Uterus (tissue), 4 donors: ENCODE measurements around the gene HOXA13. TPM values are rescaled to one million over a fixed set of nuclear protein-coding genes. Genes with fewer than 3 reads are reported as not detected.

ENCODE experiments used
- DNase-seq, 2 donors: peaks; one replicate each; pipeline ENCODE4 v3.0.0-alpha.2; 2019 to 2020
- H3K27ac ChIP-seq, 2 donors: fragments of 200-600 bp; sonication (generic); 1 replicate in 1 of 2; 2 replicates in 1 of 2; pipeline ENCODE4 v1.5.1; 2016 to 2018
- H3K27me3 ChIP-seq, 2 donors: fragments of 200-600 bp; sonication (generic); one replicate each; pipeline ENCODE4 v1.5.1; 2018 to 2019; ENCODE audit warnings: control low read depth in 1 of 2
- H3K36me3 ChIP-seq, 2 donors: fragments of 200-600 bp; sonication (generic); one replicate each; pipeline ENCODE4 v1.5.1; 2019; ENCODE audit warnings: control low read depth in 1 of 2
- H3K4me1 ChIP-seq, 2 donors: fragments of 200-600 bp; sonication (generic); one replicate each; pipeline ENCODE4 v1.5.1; 2018 to 2019; ENCODE audit warnings: control low read depth in 1 of 2
- H3K4me3 ChIP-seq, 2 donors: fragments of 200-600 bp; sonication (generic); 1 replicate in 1 of 2; 2 replicates in 1 of 2; pipeline ENCODE4 v1.5.1; 2018 to 2019; ENCODE audit warnings: mild to moderate bottlenecking in 1 of 2
- H3K9me3 ChIP-seq, 2 donors: fragments of 200-600 bp; sonication (generic); one replicate each; pipeline ENCODE4 v1.5.1; 2019; ENCODE audit warnings: control low read depth in 1 of 2
- POLR2A ChIP-seq, 2 donors: fragments of 450-650 bp; IDR thresholded peaks; one replicate each; pipeline ENCODE4 v1.6.1; 2016; ENCODE audit warnings: antibody characterized with exemption in 2 of 2, mild to moderate bottlenecking in 1 of 2, moderate library complexity in 1 of 2
- intact Hi-C: fragments of 100-400 bp; cut with DNase I; formaldehyde crosslinking; loops from one replicate; pipeline ENCODE4 v1.15.1; 2023; ENCODE audit warnings: low total_unique reads
- total RNA-seq, 4 donors: library from RNA; depleted of rRNA in 3 of 4; stranded (reverse); fragments of >200 nt in 3 of 4; gene quantifications; one replicate each; pipeline versions ENCODE4 v1.1.0 to v1.2.4, GENCODE V29; 2014 to 2023
- TF ChIP-seq, protein P1 (sequence below), 4 experiments: fragments of 200-600 bp in 2 of 4; fragments of 450-650 bp in 2 of 4; sonication (generic) in 2 of 4; IDR thresholded peaks; one replicate each; pipeline ENCODE4 v1.5.1; 2016 to 2019; ENCODE audit warnings: antibody characterized with exemption in 4 of 4, mild to moderate bottlenecking in 2 of 4, moderate library complexity in 1 of 4
- donor health status: DM: yes; HTN: yes; CAD: no.

HOXA13 gene
- total RNA-seq, 4 donors from 2014 or later = 0.40 to 27.5 (median 1.1) TPM

DNA sequence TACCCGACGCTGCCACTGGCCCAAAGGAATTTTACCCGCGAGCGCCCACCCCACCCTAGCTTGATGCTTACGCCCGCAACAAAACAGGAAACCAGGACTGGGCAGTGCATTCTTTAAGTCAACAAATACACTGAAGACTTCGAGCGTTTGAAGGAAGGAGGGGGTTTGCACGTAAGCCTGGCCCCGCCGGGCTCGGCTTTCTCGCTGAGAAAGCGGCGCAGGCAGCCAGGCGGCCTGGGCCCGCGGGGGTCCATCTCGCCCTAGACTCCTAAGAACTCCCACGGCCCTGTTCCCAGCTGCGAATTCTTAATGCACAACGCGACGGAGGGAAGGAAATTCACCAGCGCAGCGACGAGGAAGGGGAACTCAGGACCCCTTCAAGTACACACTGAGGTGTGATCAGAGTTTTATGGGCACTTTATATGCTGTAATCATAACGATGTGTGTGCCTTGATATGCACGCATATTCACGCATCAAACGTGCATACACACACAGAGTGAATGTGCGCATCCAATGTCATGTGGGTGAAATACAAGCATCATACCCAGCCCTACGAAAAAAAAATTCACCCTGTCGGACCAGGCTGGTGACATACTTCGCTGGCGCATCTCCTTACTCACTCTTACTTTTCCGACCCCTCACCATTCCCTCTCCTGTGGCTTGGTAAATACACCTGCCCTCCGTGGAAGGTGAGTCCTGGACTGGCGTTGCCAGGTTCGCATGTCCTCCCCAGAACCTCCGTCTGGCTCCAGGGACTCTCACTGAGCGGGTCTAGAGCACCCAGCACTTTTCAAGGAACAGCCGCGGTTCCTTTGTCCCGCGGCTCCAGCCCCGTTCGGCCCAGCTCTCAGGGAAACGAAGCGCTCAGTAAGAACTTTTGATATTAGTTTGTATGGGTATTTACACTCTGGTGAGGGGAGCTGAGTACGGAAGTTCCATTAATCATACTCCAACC lies 5.7 kb upstream of the HOXA13 start:
- TF ChIP-seq POLR2A (IDR thresholded peaks at IDR 0.05) = no peak
- TF ChIP-seq, protein P1, sequence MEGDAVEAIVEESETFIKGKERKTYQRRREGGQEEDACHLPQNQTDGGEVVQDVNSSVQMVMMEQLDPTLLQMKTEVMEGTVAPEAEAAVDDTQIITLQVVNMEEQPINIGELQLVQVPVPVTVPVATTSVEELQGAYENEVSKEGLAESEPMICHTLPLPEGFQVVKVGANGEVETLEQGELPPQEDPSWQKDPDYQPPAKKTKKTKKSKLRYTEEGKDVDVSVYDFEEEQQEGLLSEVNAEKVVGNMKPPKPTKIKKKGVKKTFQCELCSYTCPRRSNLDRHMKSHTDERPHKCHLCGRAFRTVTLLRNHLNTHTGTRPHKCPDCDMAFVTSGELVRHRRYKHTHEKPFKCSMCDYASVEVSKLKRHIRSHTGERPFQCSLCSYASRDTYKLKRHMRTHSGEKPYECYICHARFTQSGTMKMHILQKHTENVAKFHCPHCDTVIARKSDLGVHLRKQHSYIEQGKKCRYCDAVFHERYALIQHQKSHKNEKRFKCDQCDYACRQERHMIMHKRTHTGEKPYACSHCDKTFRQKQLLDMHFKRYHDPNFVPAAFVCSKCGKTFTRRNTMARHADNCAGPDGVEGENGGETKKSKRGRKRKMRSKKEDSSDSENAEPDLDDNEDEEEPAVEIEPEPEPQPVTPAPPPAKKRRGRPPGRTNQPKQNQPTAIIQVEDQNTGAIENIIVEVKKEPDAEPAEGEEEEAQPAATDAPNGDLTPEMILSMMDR (IDR thresholded peaks at IDR 0.05) = no peak
- DNase-seq = no peak
- no peak overlapping the region for H3K27ac ChIP-seq
- peaks cover 26 to 60% of the 10 kb centered on the region in 2 donors for H3K27me3 ChIP-seq
- H3K4me3 ChIP-seq = no peak overlapping the region
- H3K36me3 ChIP-seq = no peaks in the 10 kb centered on the region
- H3K4me1 ChIP-seq = peaks cover 0 to 2% of the 10 kb centered on the region in 2 donors
- H3K9me3 ChIP-seq = no peaks in the 10 kb centered on the region
- intact Hi-C loops = no loop called here

DNA sequence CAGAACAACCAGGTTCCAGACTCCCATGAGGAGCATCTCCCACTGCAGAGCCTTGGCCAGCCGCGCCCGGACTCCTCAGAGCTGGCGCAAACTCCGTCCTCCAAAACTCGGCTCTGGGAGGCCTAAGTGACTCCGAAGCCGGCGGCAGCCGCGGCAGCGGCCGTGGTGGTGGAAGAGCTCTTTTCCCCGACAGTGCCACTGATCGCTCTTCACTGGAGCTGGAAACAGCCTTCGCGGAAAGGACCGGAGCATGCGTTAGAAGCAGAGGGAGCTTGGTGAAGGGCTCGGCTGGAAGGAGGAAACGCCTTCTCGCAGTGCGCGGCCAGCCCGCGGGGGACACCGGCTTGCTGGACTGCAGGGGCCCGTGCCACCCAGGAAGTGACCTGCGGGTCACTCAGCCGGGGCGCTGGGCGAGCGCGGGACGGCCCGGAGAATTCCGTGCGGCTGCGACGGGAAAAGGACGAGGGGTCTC lies 5.0 kb upstream of the HOXA13 start:
- H3K4me3 ChIP-seq = no peak overlapping the region
- H3K27ac ChIP-seq = no peak overlapping the region
- intact Hi-C loops = no loop called here
- H3K36me3 ChIP-seq = no peaks in the 10 kb centered on the region
- no peaks in the 10 kb centered on the region for H3K9me3 ChIP-seq
- H3K27me3 ChIP-seq = peaks cover 26 to 63% of the 10 kb centered on the region in 2 donors
- peaks cover 0 to 5% of the 10 kb centered on the region in 2 donors for H3K4me1 ChIP-seq
- no peak for TF ChIP-seq POLR2A (IDR thresholded peaks at IDR 0.05)
- TF ChIP-seq, protein P1 (IDR thresholded peaks at IDR 0.05) = no peak
- DNase-seq = no peak

- peaks cover 29 to 64% of the 10 kb centered on the region in 2 donors for H3K27me3 ChIP-seq
Measured at GRCh38 chr7:27203964-27204594, 4.2 kb upstream of the HOXA13 start.

DNA sequence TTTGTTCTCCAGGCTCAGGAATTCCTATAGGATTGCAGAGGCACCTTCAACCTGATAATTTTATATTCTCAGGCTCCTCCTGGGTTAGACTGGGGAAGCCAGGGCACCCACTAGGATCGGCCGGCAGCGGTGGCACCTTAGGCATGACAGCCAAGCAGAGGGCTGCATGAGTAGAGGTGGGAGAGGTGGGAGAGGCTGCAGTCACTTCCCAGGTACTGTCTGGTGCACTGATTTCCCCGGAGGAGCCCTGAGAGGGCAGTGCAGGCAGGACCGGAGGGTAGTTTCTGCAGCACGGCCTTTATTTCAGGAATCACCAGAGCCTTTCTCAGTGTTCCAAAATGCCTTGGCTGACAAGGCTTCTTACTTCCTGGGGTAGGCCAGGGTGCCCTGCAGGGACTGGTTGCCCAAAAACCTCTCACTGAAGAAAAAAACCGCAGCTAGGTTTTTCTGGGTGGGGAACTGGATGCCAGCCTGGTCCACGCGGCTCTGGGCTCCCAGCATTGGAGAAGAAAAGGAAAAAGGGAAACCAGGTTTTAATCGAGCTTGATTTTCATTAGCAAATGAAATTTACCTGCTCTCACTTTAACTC lies 3.6 kb upstream of the HOXA13 start:
- no peak for DNase-seq
- Histone ChIP-seq H3K27ac (no peak overlapping the region), H3K4me3 (no peak overlapping the region), H3K36me3 (no peaks in the 10 kb centered on the region), H3K4me1 (peaks cover 0 to 11% of the 10 kb centered on the region in 2 donors), H3K27me3 (peaks cover 35 to 70% of the 10 kb centered on the region in 2 donors), H3K9me3 (no peaks in the 10 kb centered on the region)
- TF ChIP-seq, protein P1 (IDR thresholded peaks at IDR 0.05) = no peak
- TF ChIP-seq POLR2A (IDR thresholded peaks at IDR 0.05) = no peak
- intact Hi-C loops = no loop called here

More at GRCh38 chr7:27203964-27204594, 4.2 kb upstream of the HOXA13 start:
- Histone ChIP-seq H3K27ac (no peak overlapping the region), H3K9me3 (no peaks in the 10 kb centered on the region), H3K4me3 (no peak overlapping the region), H3K36me3 (no peaks in the 10 kb centered on the region), H3K4me1 (peaks cover 0 to 10% of the 10 kb centered on the region in 2 donors)
- TF ChIP-seq, protein P1 (IDR thresholded peaks at IDR 0.05) = no peak
- TF ChIP-seq POLR2A (IDR thresholded peaks at IDR 0.05) = no peak
- intact Hi-C loops = no loop called here
- no peak for DNase-seq
